Peyer's patch (tissue), 4 donors: ENCODE measurements around the gene NHSL1. TPM values are rescaled to one million over a fixed set of nuclear protein-coding genes. Genes with fewer than 3 reads are reported as not detected.

Source experiments
- DNase-seq, 3 donors: peaks; one replicate each; pipeline ENCODE4 v3.0.0-alpha.2; 2017 to 2019
- H3K27ac ChIP-seq, 4 donors: fragments of 200-600 bp; sonication (generic); one replicate each; pipeline ENCODE4 v1.5.1; 2016 to 2019
- H3K27me3 ChIP-seq, 2 donors: fragments of 200-600 bp; sonication (generic); one replicate each; pipeline ENCODE4 v1.5.1; 2019
- H3K36me3 ChIP-seq, 3 donors: fragments of 200-600 bp; sonication (generic); one replicate each; pipeline ENCODE4 v1.5.1; 2016 to 2019
- H3K4me1 ChIP-seq, 4 donors: fragments of 200-600 bp; sonication (generic); one replicate each; pipeline ENCODE4 v1.5.1; 2016 to 2019
- H3K4me3 ChIP-seq, 4 donors: fragments of 200-600 bp; sonication (generic); 1 replicate in 3 of 4; 2 replicates in 1 of 4; pipeline ENCODE4 v1.5.1; 2016 to 2019; ENCODE audit warnings: mild to moderate bottlenecking in 1 of 4
- H3K9me3 ChIP-seq, 4 donors: fragments of 200-600 bp; sonication (generic); one replicate each; pipeline ENCODE4 v1.5.1; 2016 to 2019; ENCODE audit warnings: mild to moderate bottlenecking in 1 of 4
- POLR2A ChIP-seq, 2 donors: fragments of 450-650 bp; IDR thresholded peaks; one replicate each; pipeline ENCODE4 v1.5.1; 2017; ENCODE audit warnings: antibody characterized with exemption in 2 of 2, mild to moderate bottlenecking in 2 of 2, moderate library complexity in 2 of 2
- total RNA-seq, 4 donors: library from RNA; depleted of rRNA; stranded (reverse); fragments of >200 nt; gene quantifications; one replicate each; pipeline ENCODE4 v1.1.0, GENCODE V29; 2016
- TF ChIP-seq, protein P1 (sequence below), 6 experiments: fragments of 450-650 bp in 4 of 6; fragments of 200-600 bp in 2 of 6; sonication (generic) in 1 of 6; IDR thresholded peaks; one replicate each; pipeline ENCODE4 v1.5.1; 2017 to 2019; ENCODE audit warnings: antibody characterized with exemption in 6 of 6, mild to moderate bottlenecking in 3 of 6, moderate library complexity in 1 of 6

NHSL1 gene
- total RNA-seq, 4 donors from 2014 or later, result 48.7 to 187 (median 160) TPM

DNA sequence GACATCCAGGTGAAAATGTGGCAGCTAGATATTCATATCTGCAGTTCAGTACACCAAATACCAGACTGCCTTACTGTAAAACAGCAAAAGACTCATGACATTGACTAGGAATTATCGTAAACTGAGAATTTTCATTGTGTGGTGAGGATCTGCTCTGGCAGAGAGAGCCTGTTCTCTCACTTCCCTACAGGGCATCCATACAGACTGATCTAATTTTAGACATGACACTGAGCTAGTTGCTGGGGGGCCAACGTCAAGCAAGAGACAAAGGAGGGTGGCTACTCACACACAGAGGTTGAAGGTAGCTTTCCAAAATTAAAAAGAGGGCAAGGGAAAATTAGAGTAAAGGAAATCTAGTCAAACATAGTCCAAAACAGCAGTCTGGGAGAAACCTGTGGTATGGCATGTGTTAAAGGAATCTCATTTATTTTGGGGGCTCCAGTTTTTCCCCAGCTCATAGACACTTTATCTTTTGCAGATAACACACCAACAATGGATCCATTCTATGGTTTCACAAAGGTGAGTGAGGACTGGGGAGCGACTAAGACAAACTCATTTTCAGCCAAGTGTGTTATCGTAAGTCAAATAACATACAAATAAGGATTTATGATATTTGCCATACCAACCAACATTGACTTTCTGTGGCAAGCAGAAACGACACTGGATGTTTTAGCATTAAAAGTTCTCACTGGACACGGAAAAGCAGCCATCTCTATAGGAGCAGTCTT lies 36.6 kb upstream of the NHSL1 start:
- no peak for TF ChIP-seq POLR2A (IDR thresholded peaks at IDR 0.05)
- TF ChIP-seq, protein P1, sequence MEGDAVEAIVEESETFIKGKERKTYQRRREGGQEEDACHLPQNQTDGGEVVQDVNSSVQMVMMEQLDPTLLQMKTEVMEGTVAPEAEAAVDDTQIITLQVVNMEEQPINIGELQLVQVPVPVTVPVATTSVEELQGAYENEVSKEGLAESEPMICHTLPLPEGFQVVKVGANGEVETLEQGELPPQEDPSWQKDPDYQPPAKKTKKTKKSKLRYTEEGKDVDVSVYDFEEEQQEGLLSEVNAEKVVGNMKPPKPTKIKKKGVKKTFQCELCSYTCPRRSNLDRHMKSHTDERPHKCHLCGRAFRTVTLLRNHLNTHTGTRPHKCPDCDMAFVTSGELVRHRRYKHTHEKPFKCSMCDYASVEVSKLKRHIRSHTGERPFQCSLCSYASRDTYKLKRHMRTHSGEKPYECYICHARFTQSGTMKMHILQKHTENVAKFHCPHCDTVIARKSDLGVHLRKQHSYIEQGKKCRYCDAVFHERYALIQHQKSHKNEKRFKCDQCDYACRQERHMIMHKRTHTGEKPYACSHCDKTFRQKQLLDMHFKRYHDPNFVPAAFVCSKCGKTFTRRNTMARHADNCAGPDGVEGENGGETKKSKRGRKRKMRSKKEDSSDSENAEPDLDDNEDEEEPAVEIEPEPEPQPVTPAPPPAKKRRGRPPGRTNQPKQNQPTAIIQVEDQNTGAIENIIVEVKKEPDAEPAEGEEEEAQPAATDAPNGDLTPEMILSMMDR (IDR thresholded peaks at IDR 0.05), result no peak
- Histone ChIP-seq H3K4me3 (no peak overlapping the region), H3K9me3 (no peaks in the 10 kb centered on the region), H3K27me3 (no peaks in the 10 kb centered on the region), H3K27ac (no peak overlapping the region), H3K4me1 (no peaks in the 10 kb centered on the region), H3K36me3 (no peaks in the 10 kb centered on the region)
- no peak for DNase-seq

DNA sequence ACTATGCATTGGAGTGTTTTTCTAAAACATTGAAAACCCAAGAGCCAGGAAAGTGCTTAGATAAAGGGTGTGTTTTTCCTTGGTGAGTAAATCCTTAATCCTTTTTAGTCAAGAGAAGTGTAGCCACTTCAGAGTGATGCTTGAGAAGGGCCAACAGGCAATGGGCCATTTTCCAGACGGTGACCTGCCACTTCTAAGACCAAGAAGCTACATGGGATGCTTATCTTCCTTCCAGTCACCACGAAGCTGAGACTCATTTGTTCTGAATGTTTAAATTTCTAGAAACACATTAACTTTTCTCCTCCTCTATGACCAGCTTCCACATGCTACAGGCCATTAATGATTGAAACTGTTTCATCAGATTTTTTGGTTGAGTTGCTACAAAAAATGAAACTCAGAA lies 34.4 kb upstream of the NHSL1 start:
- TF ChIP-seq POLR2A (IDR thresholded peaks at IDR 0.05), result no peak
- TF ChIP-seq, protein P1 (IDR thresholded peaks at IDR 0.05), result no peak
- Histone ChIP-seq H3K4me3 (no peak overlapping the region), H3K27ac (no peak overlapping the region), H3K9me3 (no peaks in the 10 kb centered on the region), H3K36me3 (no peaks in the 10 kb centered on the region), H3K27me3 (no peaks in the 10 kb centered on the region), H3K4me1 (no peaks in the 10 kb centered on the region)
- no peak for DNase-seq

DNA sequence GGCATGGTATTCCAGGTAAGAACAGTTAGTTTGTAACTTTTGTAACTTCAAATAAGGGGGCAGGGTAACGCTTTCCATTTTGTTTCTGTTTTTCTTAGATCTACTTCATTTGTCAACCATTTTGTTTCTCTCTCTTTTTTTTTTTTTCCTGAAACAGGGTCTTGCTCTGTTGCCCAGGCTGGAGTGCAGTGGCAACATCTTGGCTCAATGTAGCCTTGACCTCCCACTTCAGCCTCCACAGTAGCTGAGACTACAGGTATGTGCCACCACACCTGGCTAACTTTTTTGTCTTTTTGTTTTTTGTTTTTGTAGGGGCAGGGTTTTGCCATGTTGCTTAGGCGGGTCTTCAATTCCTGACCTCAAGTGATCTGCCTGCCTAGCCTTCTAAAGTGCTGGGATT lies 32.1 kb upstream of the NHSL1 start:
- Histone ChIP-seq H3K4me3 (no peak overlapping the region), H3K9me3 (no peaks in the 10 kb centered on the region), H3K36me3 (no peaks in the 10 kb centered on the region), H3K27ac (no peak overlapping the region), H3K27me3 (no peaks in the 10 kb centered on the region), H3K4me1 (no peaks in the 10 kb centered on the region)
- no peak for DNase-seq
- TF ChIP-seq, protein P1 (IDR thresholded peaks at IDR 0.05), result no peak
- TF ChIP-seq POLR2A (IDR thresholded peaks at IDR 0.05), result no peak

DNA sequence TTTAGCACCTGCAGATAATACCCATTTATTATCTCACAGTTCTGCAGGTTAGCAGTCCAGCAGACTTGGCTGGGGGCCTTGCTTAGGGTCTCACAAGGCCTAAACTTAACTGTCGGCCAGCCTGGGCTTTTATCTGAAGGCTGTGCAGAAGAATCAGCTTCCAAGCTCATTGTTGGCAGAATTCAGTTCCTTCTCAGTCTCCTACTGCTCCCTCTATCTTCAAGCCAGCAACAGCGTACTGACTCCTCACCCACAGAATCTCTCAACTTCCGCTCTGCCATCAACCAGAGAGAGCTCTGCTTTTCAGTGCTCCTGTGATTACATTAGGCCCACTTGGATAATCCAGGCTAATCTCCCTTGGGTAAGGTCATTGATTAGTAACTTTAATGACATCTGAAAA lies 30.2 kb upstream of the NHSL1 start:
- TF ChIP-seq POLR2A (IDR thresholded peaks at IDR 0.05), result no peak
- TF ChIP-seq, protein P1 (IDR thresholded peaks at IDR 0.05), result no peak
- H3K27ac ChIP-seq, result no peak overlapping the region
- DNase-seq, result no peak

DNA sequence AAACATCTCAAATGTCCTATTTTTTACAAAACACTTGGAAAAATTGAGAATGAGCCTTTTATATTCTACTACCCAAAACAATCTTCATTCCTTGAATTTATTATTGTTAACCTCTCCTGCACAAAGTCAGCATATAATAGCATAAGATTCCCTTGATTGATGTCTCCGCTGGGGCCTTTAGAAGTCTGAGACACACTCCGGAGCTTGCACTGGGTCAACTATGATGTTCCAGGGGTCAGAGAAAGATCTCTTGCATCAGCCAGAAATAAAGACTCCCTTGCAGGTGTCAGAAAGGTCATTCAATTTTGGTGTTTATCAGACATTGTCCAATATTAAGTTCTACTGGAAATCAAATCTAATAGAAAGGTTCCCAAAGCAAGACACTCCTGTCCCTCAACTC lies 29.7 kb upstream of the NHSL1 start:
- Histone ChIP-seq H3K27ac (no peak overlapping the region), H3K27me3 (no peaks in the 10 kb centered on the region), H3K4me1 (no peaks in the 10 kb centered on the region), H3K4me3 (no peak overlapping the region), H3K9me3 (no peaks in the 10 kb centered on the region), H3K36me3 (no peaks in the 10 kb centered on the region)
- TF ChIP-seq POLR2A (IDR thresholded peaks at IDR 0.05), result no peak
- TF ChIP-seq, protein P1 (IDR thresholded peaks at IDR 0.05), result no peak
- no peak for DNase-seq

More for the DNA sequence above, 30.2 kb upstream of the NHSL1 start:
- Histone ChIP-seq H3K4me3 (no peak overlapping the region), H3K27me3 (no peaks in the 10 kb centered on the region), H3K4me1 (no peaks in the 10 kb centered on the region), H3K36me3 (no peaks in the 10 kb centered on the region), H3K9me3 (no peaks in the 10 kb centered on the region)
